Vagina (tissue), 2 donors: Measurements from ENCODE around the gene DR1.

Experiments
- CTCF ChIP-seq, 3 experiments: fragments of 450-650 bp in 2 of 3; fragments of 200-600 bp in 1 of 3; sonication (generic) in 1 of 3; IDR thresholded peaks; one replicate each; pipeline ENCODE4 v1.5.1; 2017 to 2019; ENCODE audit warnings: antibody characterized with exemption in 3 of 3, mild to moderate bottlenecking in 2 of 3, moderate library complexity in 2 of 3
- POLR2A ChIP-seq, 2 donors: fragments of 450-650 bp; IDR thresholded peaks; one replicate each; pipeline ENCODE4 v1.6.1; 2017; ENCODE audit warnings: antibody characterized with exemption in 2 of 2, mild to moderate bottlenecking in 2 of 2, moderate library complexity in 2 of 2
- POLR2AphosphoS5 ChIP-seq, 2 donors: sonication (generic); formaldehyde crosslinking; IDR thresholded peaks; one replicate each; pipeline ENCODE4 v1.9.0; 2017; ENCODE audit warnings: antibody characterized with exemption in 2 of 2, mild to moderate bottlenecking in 2 of 2, low read depth in 1 of 2; ENCODE audit not compliant: insufficient read depth in 1 of 2

GRCh38 chr1:93411000-93411399, 65.3 kb downstream of the DR1 start:
- TF ChIP-seq POLR2A (IDR thresholded peaks at IDR 0.05) (no peak), CTCF (IDR thresholded peaks at IDR 0.05) (no peak), POLR2AphosphoS5 (IDR thresholded peaks at IDR 0.05; ENCODE audit: insufficient read depth in 1 of 2, low read depth in 1 of 2) (no peak)
